GM19372 (cell line): ENCODE results near the gene PLCD1.
"Not testable (repeated sequence)": the region's sequence is repeated elsewhere in the genome, so short reads cannot be mapped to it uniquely, and the experiment has no call there.

ENCODE experiments used
- ATAC-seq: cut with Tn5 transposase; IDR thresholded peaks from one replicate; pipeline ENCODE4 v1.9.1; 2021; ENCODE audit warnings: mild to moderate bottlenecking, low read depth, moderate library complexity; ENCODE audit not compliant: unreplicated experiment

PLCD1 gene

GRCh38 chr3:38038447-38038911 lies 9.0 kb upstream of the PLCD1 start:
- ATAC-seq = no peak

GRCh38 chr3:38036906-38037305 lies 7.5 kb upstream of the PLCD1 start:
- ATAC-seq = no peak

GRCh38 chr3:38036286-38036685 lies 6.8 kb upstream of the PLCD1 start:
- no peak for ATAC-seq

- not testable (repeated sequence) for ATAC-seq
These were observed 4.9 kb upstream of the PLCD1 start for GRCh38 chr3:38034335-38034734.

- not testable (repeated sequence) for ATAC-seq
These were observed 4.1 kb upstream of the PLCD1 start for GRCh38 chr3:38033586-38033985.

GRCh38 chr3:38032328-38032865 lies 3.0 kb upstream of the PLCD1 start:
- no peak for ATAC-seq

- no peak for ATAC-seq
These were observed 1.9 kb upstream of the PLCD1 start for GRCh38 chr3:38031022-38031994.

- ATAC-seq = no peak
These were observed 932 bp upstream of the PLCD1 start for GRCh38 chr3:38030126-38031021.

GRCh38 chr3:38028621-38029361 lies 651 bp downstream of the PLCD1 start:
- ATAC-seq = no peak

GRCh38 chr3:38027466-38028465 lies 1.7 kb downstream of the PLCD1 start:
- ATAC-seq = no peak

- ATAC-seq = no peak
These were observed 2.6 kb downstream of the PLCD1 start for GRCh38 chr3:38026856-38027255.

GRCh38 chr3:38022896-38023709 lies 6.3 kb downstream of the PLCD1 start:
- ATAC-seq = no peak

GRCh38 chr3:38022301-38022700 lies 7.1 kb downstream of the PLCD1 start:
- ATAC-seq = no peak

- no peak for ATAC-seq
These were observed 8.2 kb downstream of the PLCD1 start for GRCh38 chr3:38021196-38021595.

GRCh38 chr3:38020342-38020726 lies 9.1 kb downstream of the PLCD1 start:
- no peak for ATAC-seq

GRCh38 chr3:38019658-38020341 lies 9.6 kb downstream of the PLCD1 start:
- no peak for ATAC-seq
